Neural cell (in vitro differentiated cells): ENCODE results near the gene NEUROD4.

Experiments used
- EP300 ChIP-seq: fragments of 450-650 bp; conservative IDR thresholded peaks from 2 replicates; pipeline ENCODE4 v1.6.1; 2014; ENCODE audit warnings: antibody characterized with exemption, mild to moderate bottlenecking, moderate library complexity; ENCODE audit not compliant: poor library complexity, severe bottlenecking
- EZH2 ChIP-seq: fragments of 200-600, 300-800 bp; shearing (Covaris generic), sonication (generic); IDR thresholded peaks from 2 replicates; pipeline ENCODE4 v1.6.1; 2014; ENCODE audit warnings: antibody characterized with exemption, low read length, borderline replicate concordance, mild to moderate bottlenecking; ENCODE audit not compliant: insufficient read depth, poor library complexity, severe bottlenecking
- MXI1 ChIP-seq: fragments of 450-650 bp; conservative IDR thresholded peaks from 2 replicates; pipeline ENCODE4 v1.6.1; 2014; ENCODE audit warnings: antibody characterized with exemption, mild to moderate bottlenecking; ENCODE audit not compliant: poor library complexity, severe bottlenecking
- POLR2AphosphoS5 ChIP-seq: IDR thresholded peaks from 2 replicates; pipeline ENCODE4 v1.6.1; 2012
- RAD21 ChIP-seq: fragments of 450-650 bp; conservative IDR thresholded peaks from 2 replicates; pipeline ENCODE4 v1.6.1; 2014; ENCODE audit warnings: antibody characterized with exemption, mild to moderate bottlenecking, moderate library complexity
- SMC3 ChIP-seq: fragments of 450-650 bp; conservative IDR thresholded peaks from 2 replicates; pipeline ENCODE4 v1.6.1; 2014; ENCODE audit warnings: antibody characterized with exemption, mild to moderate bottlenecking, moderate library complexity; ENCODE audit not compliant: poor library complexity
- TAF1 ChIP-seq: IDR thresholded peaks from 2 replicates; pipeline ENCODE4 v1.6.1; 2012; ENCODE audit warnings: low read depth
- TF ChIP-seq, protein P1 (sequence below): fragments of 450-650 bp; IDR thresholded peaks from 2 replicates; pipeline ENCODE4 v1.5.1; 2014; ENCODE audit warnings: antibody characterized with exemption, mild to moderate bottlenecking, moderate library complexity; ENCODE audit not compliant: poor library complexity, severe bottlenecking
- TF ChIP-seq, protein P2 (sequence below): IDR thresholded peaks from 2 replicates; pipeline ENCODE4 v1.6.1; 2012; ENCODE audit warnings: borderline replicate concordance

DNA sequence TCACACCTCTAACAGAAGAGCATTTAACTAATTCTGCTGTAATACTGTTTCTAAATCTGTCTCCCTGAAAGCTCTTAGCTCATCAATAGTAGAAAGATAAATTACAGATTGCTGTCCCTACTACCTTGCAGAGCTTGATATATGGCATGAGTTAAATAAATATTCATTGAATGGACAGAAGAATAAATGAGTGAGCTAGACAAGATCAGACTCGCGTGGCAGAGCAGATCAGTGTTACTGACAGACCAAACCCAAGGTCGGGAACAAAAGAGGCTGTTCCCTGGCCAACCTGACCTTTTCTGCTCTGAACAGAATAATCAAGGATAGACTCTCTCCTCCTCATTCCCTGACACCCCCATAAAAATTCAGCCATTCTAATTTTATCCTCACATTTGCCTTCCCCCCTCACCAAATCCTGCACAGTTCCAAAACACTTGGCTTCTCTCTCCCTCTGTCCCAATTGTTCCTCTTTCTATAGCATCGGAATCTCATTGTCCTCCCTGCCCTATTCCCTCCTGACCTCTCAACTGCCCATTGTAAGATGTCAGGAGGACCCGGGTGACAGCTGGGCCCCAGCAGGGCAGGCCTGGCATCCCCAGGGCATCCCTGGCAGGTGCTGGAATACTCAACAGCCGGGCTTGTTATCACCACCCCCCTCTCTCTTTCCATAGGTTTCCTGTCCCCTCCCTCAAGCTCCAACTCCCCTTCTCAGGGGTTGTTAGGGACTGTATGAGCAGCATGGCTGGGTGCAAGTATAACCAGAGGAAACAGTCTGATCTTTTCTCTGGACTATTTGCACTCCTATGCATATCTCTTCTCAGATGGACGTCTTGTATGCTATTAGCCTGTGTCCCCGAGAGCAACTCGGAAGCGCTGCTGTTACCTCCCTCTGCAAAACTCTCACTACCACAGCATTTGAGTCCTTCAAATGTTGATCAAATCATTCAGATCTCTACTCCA is 19.9 kb downstream of the NEUROD4 start:
- TF ChIP-seq TAF1 (no peak), EP300 (no peak), RAD21 (no peak), EZH2 (no peak), MXI1 (no peak), POLR2AphosphoS5 (no peak), SMC3 (no peak)
- TF ChIP-seq, protein P1, sequence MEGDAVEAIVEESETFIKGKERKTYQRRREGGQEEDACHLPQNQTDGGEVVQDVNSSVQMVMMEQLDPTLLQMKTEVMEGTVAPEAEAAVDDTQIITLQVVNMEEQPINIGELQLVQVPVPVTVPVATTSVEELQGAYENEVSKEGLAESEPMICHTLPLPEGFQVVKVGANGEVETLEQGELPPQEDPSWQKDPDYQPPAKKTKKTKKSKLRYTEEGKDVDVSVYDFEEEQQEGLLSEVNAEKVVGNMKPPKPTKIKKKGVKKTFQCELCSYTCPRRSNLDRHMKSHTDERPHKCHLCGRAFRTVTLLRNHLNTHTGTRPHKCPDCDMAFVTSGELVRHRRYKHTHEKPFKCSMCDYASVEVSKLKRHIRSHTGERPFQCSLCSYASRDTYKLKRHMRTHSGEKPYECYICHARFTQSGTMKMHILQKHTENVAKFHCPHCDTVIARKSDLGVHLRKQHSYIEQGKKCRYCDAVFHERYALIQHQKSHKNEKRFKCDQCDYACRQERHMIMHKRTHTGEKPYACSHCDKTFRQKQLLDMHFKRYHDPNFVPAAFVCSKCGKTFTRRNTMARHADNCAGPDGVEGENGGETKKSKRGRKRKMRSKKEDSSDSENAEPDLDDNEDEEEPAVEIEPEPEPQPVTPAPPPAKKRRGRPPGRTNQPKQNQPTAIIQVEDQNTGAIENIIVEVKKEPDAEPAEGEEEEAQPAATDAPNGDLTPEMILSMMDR: no peak
- TF ChIP-seq, protein P2, sequence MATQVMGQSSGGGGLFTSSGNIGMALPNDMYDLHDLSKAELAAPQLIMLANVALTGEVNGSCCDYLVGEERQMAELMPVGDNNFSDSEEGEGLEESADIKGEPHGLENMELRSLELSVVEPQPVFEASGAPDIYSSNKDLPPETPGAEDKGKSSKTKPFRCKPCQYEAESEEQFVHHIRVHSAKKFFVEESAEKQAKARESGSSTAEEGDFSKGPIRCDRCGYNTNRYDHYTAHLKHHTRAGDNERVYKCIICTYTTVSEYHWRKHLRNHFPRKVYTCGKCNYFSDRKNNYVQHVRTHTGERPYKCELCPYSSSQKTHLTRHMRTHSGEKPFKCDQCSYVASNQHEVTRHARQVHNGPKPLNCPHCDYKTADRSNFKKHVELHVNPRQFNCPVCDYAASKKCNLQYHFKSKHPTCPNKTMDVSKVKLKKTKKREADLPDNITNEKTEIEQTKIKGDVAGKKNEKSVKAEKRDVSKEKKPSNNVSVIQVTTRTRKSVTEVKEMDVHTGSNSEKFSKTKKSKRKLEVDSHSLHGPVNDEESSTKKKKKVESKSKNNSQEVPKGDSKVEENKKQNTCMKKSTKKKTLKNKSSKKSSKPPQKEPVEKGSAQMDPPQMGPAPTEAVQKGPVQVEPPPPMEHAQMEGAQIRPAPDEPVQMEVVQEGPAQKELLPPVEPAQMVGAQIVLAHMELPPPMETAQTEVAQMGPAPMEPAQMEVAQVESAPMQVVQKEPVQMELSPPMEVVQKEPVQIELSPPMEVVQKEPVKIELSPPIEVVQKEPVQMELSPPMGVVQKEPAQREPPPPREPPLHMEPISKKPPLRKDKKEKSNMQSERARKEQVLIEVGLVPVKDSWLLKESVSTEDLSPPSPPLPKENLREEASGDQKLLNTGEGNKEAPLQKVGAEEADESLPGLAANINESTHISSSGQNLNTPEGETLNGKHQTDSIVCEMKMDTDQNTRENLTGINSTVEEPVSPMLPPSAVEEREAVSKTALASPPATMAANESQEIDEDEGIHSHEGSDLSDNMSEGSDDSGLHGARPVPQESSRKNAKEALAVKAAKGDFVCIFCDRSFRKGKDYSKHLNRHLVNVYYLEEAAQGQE: no peak
